Mucosa of gallbladder (tissue), 1 donor: ENCODE results near the gene LDLRAD3. TPM values are rescaled to one million over a fixed set of nuclear protein-coding genes. Genes with fewer than 3 reads are reported as not detected.
"Not testable (repeated sequence)": the region's sequence is repeated elsewhere in the genome, so short reads cannot be mapped to it uniquely, and the experiment has no call there.

Experiments
- DNase-seq: peaks from one replicate; pipeline ENCODE4 v3.0.0-alpha.2; 2020; ENCODE audit warnings: low spot score
- total RNA-seq: library from RNA; stranded (reverse); gene quantifications from one replicate; pipeline ENCODE4 v1.2.1, GENCODE V29; 2021
- donor health status: DM: no; HTN: no; CAD: no.

The LDLRAD3 gene
- total RNA-seq: 5.0 TPM

GRCh38 chr11:35943713-35944502, at the start of gene LDLRAD3:
LDLRAD3 (plus strand) TSS chr11:35944062; CDS start chr11:35944099, 37 bp downstream.
- peak; percentile 66 for DNase-seq

- no peak for DNase-seq
Observed at GRCh38 chr11:35897019-35897418, 46.8 kb upstream of the LDLRAD3 start.

GRCh38 chr11:35902961-35903360, 40.9 kb upstream of the LDLRAD3 start:
- DNase-seq: no peak

- no peak for DNase-seq
Observed at GRCh38 chr11:35905646-35906276, 38.1 kb upstream of the LDLRAD3 start.

- DNase-seq: no peak
Observed at GRCh38 chr11:35906277-35906661, 37.6 kb upstream of the LDLRAD3 start.

- no peak for DNase-seq
Observed at GRCh38 chr11:35906681-35907080, 37.2 kb upstream of the LDLRAD3 start.

- no peak for DNase-seq
Observed at GRCh38 chr11:35907648-35908431, 36.0 kb upstream of the LDLRAD3 start.

- not testable (repeated sequence) for DNase-seq
Observed at GRCh38 chr11:35908432-35908771, 35.5 kb upstream of the LDLRAD3 start.

- DNase-seq: no peak
Observed at GRCh38 chr11:35909511-35910265, 34.2 kb upstream of the LDLRAD3 start.

- DNase-seq: no peak
Observed at GRCh38 chr11:35911013-35911412, 32.8 kb upstream of the LDLRAD3 start.

- no peak for DNase-seq
Observed at GRCh38 chr11:35911616-35912165, 32.2 kb upstream of the LDLRAD3 start.

GRCh38 chr11:35912436-35912835, 31.4 kb upstream of the LDLRAD3 start:
- not testable (repeated sequence) for DNase-seq

- DNase-seq: no peak
Observed at GRCh38 chr11:35912883-35913624, 30.8 kb upstream of the LDLRAD3 start.

GRCh38 chr11:35914816-35915215, 29.0 kb upstream of the LDLRAD3 start:
- no peak for DNase-seq

GRCh38 chr11:35916270-35916669, 27.6 kb upstream of the LDLRAD3 start:
- no peak for DNase-seq

GRCh38 chr11:35917676-35918075, 26.2 kb upstream of the LDLRAD3 start:
- no peak for DNase-seq

GRCh38 chr11:35918716-35919115, 25.1 kb upstream of the LDLRAD3 start:
- DNase-seq: no peak

- no peak for DNase-seq
Observed at GRCh38 chr11:35919244-35919643, 24.6 kb upstream of the LDLRAD3 start.

- no peak for DNase-seq
Observed at GRCh38 chr11:35923452-35923851, 20.4 kb upstream of the LDLRAD3 start.

GRCh38 chr11:35924811-35925210, 19.1 kb upstream of the LDLRAD3 start:
- DNase-seq: no peak

- no peak for DNase-seq
Observed at GRCh38 chr11:35927104-35927503, 16.8 kb upstream of the LDLRAD3 start.
